Right forelimb (tissue), 1 donor: Measurements from ENCODE around the gene MAPK8.
"Not testable (repeated sequence)": the region's sequence is repeated elsewhere in the genome, so short reads cannot be mapped to it uniquely, and the experiment has no call there.

Experiments
- DNase-seq: peaks from one replicate; pipeline ENCODE4 v3.0.0-alpha.2; 2018

The MAPK8 gene

DNA sequence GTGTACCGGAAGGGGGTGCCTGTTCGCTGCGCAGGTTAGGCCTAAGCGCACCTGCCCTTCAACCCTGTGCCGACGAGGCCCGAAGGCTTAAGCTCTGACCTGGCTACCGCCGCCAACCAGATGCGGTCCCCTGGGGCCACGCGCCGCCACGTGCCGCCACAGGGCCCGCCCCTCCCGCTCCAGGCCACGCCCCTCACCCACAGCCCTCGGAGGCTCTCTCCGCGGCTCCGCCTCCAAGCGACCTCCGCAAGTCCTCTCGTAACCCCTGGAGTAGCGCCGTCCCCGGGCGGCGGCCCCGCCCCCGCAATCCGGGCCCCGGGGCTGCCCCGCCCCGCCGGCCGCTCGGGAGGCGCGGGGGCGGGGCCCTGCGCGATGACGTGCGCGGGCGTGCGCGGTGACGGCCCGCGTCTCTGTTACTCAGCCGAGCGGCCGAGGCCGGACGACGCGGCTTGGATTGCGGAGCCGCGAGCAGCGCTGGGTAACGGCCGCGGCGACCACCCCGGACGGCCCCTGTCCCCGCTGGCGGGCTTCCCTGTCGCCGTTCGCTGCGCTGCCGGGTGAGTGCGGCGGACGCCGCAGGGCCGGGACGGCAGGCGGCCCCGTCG is at the start of gene MAPK8:
Gene MAPK8 (plus strand): TSS at position 413 of the 605 bp plus-strand sequence. CDS start 94,984 bp downstream, outside the sequence.
- DNase-seq: peak; percentile 90

DNA sequence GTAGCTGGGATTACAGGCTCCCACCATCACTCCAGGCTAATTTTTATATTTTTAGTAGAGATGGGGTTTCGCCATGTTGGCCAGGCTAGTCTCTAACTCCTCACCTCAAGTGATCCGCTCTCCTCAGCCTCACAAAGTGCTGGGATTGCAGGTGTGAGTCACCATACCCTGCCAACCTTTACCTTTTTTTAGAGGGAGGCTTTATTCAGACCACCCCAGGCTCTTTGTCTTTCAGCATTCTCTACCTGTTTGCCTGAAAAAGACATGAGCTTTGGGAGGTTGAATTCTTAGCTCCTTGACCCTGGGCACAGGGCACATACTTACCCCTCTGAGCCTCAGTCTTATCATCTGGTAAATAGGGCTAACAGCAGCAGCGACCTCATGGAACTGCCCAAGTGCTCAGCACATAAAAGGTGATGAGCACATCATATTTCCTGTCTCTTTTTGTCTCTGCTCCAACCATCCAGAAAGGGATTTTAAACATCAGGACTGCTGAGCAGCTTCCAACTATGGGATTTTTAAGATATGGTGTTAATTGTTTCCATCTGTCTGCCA is 49.0 kb upstream of the MAPK8 start:
- DNase-seq: no peak

DNA sequence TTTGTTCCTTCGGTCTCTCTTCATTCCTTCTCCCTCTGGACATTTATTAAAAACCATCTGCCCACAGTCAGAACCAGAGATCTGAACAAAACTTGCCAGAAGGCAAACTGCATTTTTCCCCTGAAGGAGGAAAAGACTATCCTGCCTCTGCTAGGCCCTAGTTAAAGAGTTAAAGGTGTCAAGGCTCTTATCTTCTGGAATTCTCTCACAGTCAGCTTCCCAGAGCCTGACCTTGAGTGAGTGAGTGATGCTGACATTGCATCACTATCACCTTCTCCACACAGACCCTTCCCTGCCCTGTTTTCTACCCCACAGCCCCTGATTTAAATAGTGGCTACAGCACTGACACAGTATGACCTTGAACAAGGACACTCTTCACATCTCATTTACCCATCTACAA is 48.4 kb upstream of the MAPK8 start:
- DNase-seq: no peak

DNA sequence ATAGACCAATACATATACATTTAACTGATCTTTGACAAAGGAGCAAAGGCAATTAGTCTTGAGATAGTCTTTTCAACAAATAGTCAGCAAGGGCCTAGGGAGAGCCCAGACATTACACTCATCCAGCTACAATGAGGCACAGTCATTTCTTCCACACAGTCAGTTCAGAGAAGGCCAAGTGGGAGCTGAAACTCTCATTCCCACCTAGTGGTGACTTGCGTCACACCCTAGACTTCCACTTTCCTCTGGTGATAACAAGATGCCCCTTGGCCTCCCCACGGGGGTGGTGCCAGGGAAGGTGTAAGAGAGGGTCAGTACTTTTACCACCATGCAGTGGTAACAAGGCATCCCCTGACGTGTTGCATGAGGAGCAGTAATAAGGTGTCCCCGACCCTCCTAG is 39.9 kb upstream of the MAPK8 start:
- no peak for DNase-seq

DNA sequence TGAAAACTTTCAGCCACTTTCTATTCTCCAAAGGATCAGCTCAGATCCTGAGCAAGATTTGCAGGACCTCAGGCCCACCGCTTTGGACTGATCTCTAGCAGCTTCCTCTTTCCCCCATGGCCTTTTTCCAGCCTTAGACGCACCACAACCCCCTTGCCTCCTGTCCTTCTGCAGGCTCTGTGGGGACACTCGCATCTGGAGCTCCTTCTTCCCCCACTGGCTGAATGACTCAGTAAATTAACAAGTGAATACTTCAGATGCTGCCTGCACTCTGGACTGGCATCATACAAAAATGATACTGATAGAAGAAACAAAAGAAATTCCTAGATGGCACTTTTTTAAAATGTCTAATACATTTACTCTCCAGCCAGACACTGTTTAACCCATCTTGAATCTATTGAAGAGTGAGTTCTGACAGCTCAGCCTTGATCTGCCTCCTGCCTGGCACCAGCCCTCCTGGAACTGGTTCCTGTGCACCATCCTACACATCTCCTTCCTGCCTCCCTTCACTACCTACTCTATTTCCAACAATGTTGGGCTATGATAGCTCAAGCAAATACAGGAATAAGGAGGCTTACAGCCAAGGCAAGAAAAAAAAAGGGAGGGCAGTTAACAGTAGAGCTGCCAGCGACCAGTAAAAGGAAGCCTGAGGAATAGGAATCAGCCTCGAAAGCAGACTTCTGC is 35.3 kb upstream of the MAPK8 start:
- no peak for DNase-seq

DNA sequence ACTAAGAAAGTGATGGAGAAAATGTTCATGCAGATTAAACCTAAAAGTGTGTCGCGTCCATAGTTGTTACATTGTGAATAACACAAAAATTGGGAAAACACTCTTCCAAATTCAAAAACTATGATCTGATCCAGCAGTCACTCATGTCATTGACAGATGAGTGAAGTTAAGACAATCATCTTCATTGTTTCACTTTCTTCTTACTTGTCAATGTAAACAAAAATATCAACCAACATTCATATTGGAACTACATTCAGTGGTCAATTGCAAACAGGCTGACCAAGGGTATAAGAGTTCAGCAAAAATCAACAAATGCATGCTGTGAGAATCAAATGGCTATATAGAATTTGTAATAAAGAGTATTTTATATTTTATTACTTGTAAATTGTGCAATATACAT is 33.8 kb upstream of the MAPK8 start:
- no peak for DNase-seq

DNA sequence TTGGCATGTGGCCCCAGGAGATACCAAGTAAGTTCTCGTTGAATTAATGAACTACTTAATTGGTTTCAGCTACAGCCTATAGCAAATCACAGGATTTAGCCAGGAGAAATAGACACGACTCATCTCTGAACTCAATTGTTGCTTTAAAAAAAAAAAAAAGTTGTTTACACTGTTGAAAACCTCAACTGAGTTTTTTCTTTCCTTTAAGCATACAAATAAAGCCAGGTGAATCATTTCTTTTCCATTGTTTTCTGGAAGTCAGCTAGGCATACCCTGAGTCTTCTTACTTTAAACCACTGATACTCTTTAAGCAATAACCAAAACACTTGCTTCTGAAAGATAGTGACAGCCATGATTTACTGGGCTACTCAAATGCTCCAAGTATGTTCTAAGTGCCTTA is 32.7 kb upstream of the MAPK8 start:
- no peak for DNase-seq

DNA sequence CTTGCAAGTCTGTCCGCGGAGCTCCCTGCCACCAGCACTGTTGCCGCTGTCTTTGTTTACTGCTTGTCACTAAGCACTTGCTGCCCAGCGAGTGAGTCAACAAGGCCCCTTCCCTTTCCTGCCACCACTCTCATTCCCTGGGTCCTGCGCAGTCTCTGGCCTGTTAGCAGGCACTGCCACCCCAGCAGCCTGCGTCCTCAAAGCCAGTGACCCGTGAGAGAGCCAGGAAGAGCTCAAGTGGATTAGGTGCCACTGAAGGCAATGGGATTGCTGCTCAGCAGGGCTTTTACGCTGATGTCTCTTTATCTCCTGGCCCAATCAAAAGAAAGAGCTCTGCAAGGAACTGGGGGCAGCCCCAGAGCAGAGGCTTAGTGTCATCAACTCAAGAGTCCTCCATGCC is 31.8 kb upstream of the MAPK8 start, which contains the start of gene FRMPD2:
Gene FRMPD2 (minus strand): TSS at position 61 of the 400 bp plus-strand sequence. CDS start 129 bp downstream, outside the sequence.
- no peak for DNase-seq

DNA sequence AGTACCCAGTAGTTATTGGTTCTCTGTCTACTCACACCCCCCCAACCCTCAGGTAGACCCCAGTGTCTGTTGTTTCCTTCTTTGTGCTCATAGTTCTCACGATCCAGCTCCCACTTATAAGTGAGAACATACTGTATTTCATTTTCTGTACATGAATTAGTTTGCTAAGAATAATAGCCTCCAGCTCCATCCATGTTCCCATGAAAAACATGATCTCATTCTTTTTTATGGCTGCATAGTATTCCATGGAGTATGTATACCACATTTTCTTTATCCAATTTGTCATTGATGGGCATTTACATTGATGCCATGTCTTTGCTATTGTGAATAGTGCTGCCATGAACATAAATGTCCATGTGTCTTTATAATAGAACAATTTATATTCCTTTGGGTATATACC is 29.4 kb upstream of the MAPK8 start:
- no peak for DNase-seq

DNA sequence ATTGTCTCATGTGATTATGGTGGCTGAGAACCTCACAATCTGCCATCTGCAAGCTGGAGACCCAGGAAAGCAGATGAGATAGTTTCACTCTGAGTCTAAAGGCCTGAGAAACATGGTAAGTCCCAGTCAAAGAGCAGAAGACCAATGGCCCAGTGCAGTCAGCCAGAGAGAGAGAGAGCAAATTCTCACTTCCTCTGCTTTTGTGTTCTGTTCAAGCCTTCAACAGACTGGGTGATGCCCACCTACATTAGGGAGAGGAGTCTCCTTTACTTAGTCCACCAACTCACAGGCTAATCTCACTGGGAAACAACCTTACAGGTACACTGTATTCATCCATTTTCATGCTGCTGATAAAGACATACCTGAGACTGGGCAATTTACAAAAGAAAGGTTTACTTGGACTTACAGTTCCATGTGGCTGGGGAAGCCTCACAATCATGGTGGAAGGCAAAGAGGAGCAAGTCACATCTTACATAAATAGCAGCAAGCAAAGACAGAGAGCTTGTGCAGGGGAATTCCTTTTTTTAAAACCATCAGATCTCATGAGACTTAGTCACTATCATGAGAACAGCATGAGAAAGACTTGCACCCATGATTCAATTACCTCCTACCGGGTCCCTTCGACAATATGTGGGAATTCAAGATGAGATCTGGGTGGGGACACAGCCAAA is 27.3 kb upstream of the MAPK8 start:
- no peak for DNase-seq

DNA sequence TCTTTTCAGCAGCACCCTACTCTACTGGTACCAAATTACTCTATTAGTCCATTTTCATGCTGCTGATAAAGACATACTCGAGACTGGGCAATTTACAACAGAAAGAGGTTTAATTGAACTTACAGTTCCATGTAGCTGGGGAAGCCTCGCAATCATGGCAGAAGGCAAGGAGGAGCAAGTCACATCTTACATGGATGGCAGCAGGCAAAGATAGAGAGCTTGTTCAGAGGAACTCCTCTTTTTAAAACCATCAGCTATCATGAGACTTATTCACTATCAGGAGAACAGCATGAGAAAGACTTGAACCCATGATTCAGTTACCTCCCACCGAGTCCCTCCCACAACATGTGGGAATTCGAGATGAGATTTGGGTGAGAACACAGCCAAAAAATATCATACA is 24.8 kb upstream of the MAPK8 start:
- DNase-seq: not testable (repeated sequence)

DNA sequence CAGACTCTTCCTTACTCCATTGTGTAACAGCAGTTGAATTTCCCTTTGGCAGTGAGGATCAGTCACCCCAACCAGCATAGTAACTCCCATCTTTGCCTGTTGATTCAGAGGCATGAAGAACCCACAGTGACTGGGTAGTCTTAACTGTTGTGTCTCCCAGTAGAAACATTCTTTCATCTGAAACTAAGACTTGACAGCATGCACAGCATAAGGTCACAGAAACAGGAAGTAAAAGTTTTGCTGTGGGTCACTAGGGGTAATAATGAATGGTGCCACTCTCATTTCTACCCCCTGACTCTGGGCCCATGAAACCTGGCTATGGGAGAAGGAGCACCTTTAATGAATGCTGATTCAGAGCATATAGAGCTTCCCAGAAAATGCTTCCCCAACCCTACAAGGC is 23.6 kb upstream of the MAPK8 start:
- no peak for DNase-seq

DNA sequence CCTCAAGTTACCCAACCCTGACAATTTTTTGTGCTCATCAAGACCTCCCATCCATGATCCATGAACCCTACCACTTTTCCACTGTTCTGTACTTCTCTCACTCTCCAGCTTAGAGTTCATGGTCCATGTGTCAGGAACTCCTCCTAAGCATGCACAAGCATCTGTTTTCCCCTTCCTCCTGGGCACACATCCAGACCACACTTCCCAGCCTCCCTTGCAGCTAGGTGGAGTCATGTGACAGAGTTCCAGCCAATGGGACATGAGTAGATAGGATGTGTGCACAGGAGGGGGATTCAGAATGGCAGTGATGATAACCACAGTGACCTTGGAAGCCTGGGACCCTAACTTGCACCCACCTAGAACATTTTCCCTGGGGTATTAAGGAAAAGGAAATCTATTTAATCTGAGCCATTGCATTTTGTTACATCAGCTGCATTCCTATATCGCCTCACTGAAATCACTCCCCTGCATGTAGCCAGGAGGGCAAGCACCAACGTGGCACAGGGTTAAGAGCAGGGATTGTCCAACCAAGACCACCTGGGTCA is 22.4 kb upstream of the MAPK8 start:
- DNase-seq: no peak

DNA sequence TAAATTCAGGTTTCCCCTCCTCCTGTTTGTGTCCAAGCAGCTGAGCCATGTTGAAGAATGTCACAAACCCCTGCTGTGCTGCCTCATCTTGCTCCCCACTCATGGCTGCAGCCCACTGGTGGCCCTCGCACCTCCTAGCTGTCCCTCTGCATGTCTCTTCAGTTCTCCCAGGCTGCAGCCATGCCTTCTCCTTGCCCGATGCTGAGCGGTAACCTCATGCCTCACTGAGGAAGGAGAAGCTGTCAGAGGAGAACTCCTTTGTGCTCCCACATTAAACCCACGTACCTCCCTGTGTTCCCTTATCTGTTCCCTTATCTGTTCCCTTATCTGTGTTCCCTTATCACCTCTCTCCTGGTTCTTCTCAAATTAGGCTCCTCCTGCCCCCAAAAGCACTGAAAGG is 21.7 kb upstream of the MAPK8 start:
- no peak for DNase-seq

DNA sequence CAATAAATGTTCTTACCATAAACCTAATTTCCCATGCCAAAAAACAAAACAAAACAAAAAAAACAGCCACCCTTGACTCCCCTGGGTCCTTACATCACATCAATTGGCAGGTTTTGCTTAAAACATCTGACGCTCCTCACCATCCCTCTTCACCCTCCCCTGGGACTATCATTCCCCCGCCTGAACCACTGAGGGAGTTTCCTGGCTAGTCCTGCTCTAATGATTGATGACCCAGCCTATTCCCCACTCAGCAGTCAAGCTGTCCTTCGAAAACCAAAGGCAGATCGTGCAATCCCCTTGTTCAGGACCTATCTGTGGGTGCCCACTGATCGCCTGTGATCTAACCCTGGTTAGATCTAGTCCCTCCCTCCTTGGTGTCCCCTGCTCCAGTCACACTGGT is 20.8 kb upstream of the MAPK8 start:
- DNase-seq: no peak

DNA sequence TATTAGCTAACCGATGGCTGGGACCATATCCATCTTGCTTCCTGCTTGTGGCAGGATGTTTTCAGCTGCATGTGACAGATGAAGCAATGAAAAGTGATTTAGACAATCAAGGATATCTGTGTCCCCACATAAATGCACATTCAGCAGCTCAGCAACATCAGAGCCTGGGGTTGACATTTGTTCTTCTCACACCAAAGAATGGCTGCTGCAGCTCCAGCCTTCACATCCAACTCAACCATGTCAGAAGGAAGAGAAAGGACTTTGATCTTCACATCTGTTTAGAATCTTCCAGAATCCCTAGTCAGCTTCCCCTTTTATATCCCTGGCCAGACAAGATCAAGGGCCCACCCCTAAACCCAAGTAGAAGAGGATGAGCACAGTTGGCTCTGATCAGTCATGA is 20.1 kb upstream of the MAPK8 start:
- DNase-seq: no peak

DNA sequence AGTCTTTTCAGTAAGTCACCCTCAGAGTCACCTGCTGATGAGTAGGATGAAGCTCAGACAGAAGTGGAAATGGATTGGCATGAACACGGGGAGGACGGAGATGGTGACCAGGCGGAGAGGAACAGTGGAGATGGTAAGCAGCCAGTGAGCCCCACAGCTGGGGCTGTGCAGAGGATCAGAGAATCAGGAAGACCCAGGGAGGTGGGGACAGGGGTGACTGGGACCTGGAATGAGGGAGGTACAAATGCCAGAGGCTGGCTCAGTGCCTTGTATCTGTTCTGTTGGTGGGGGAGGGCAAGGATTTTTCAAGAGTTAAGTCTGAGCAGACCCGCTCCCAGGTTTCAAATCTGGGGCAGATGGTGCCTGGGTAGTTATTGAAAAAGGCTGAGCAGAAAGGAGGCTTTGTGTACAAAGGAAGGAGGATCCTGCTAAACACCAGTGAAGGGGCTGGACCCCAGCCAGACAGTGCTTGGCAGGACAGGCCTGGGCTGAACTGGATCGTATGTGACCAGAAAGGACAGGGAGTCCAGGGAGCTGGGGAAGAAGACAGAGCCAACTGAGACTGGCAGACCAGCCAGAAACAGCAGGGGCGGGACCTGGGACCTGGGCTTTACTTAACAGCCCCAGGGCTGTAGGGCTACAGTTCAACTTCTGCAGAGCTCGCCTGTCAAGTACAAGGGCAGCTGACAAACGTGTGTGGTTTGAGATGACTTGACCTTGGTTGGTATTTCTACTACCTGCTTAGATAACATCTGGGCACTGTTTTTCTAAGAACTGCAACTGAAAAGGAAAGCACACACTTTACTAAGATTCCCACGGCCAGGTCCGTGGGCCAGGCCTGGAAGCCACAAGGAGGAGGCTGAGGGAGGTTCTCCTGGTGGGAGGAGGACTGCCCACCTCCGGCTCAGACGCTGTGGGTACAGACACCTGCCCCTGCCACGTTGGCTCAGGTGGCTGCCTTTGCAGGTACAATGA is 18.8 kb upstream of the MAPK8 start:
- no peak for DNase-seq

DNA sequence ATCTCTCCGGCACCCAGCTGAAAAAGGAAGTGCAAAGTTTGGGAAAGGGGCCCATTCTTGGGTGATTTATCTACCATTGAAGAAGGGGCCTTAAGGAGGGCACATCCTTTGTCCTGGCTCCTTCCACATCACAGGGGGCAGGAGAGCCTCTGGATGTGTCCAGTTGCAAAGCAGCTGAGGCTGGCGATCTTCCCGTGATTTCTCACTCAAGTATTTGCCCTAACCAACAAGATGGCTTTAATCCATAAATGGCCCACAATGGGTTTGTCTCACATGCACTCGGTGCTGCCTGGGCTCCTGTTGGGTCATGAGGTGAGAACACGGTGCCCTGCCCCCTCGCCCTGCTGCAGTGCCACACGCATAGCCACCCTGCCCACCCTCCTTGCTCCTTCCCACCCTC is 17.8 kb upstream of the MAPK8 start:
- DNase-seq: no peak

DNA sequence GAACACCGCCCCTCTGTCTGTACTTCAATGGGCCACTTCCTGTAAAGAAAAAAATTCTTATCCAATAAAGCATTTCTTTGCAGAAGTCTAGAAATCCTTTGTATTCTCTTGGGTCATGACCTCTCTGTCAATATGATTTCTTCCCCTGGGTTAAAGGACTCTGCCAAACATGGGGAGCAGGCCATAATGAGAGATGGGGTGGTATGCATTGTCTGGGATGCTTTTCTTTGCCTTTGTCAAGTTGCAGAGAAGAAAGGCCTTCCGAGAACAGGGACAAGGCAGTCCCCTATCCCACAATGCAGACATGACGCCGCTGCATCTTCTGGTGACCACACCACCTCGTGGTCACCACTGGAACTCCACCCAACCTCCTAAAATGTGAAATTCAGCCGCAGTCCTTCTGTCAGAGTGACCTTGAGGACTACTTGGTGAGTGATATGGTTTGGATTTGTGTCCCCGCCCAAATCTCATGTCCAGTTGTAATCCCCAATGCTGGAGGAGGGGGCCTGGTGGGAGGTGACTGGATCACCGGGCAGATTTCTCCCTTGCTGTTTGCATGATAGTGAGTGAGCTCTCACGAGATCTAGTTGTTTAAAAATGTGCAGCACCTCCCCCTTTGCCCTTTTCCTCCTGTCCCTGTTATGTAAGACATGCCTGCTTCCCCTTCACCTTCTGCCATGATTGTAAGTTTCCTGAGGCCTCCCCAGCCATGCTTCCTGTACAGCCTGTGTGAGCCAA is 16.8 kb upstream of the MAPK8 start:
- peak; percentile 59 for DNase-seq

DNA sequence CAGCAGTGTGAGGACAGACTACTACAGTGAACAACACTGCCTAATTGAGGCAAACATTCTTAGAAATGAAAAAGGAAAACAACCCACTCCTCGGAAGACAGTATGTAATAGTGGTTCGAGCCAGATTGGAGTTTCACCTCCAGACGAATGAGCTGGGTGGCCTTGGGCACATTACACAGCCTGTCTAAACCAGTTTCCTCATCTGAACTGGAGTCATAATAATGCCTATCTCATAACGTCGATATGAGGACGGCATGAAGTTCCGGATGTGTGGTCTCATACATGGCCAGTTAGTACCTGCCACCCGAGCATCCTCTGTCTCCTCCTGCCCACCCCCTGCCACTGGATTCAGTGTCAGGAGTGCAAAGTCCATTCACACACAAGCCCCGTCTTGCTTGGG is 16.2 kb upstream of the MAPK8 start:
- DNase-seq: no peak

DNA sequence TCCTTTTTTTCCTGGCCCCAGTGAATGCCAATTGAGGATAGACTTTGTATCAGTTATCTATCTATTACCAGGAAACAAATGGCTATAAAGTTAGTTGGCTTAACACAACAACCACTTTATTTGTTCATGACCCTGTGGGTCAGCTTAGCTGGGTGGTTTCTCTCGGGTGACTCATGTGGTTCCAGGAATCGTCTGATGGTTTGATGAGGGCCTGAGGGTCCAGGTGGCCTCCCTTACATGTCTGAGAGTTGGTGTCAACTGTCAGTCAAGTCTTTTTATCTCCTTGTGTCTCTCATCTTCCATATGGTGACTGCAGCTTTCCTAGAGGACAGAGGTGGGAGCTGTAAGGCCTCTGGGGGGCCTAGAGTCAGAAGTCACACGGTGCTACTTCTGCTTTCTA is 15.3 kb upstream of the MAPK8 start:
- no peak for DNase-seq

DNA sequence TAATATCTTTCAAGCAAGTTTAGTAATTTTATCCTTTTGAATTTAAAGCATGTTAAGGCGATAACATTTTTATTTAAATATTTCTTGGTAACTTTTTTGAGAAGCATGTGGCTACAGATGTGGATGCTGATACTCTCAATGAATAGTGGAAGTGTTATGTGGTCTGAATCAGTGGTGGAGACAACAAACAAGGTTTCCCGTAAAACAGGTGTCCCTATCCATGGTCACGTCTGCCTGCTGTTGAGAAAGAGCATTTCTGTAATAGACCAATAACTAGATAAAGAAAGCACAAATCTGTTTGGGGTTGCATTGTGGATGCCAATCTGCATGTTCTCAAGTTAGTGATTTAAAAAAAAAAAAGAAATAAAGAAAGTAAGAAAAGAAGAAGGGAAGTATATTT is 13.9 kb upstream of the MAPK8 start:
- DNase-seq: no peak
